Upper lobe of left lung (tissue), 4 donors: ENCODE measurements around the gene OR13J1.

Source experiments
- CTCF ChIP-seq, 6 experiments: fragments of 450-650 bp in 4 of 6; fragments of 200-600 bp in 2 of 6; sonication (generic) in 2 of 6; IDR thresholded peaks; one replicate each; pipeline ENCODE4 v1.5.1; 2016 to 2019; ENCODE audit warnings: antibody characterized with exemption in 6 of 6
- EP300 ChIP-seq, 4 donors: sonication (generic); formaldehyde crosslinking; IDR thresholded peaks; one replicate each; pipeline ENCODE4 v1.5.1; 2017; ENCODE audit warnings: antibody characterized with exemption in 4 of 4, control low read depth in 2 of 4
- POLR2A ChIP-seq, 4 donors: fragments of 450-650 bp; IDR thresholded peaks; one replicate each; pipeline ENCODE4 v1.5.1; 2016 to 2017; ENCODE audit warnings: antibody characterized with exemption in 4 of 4, mild to moderate bottlenecking in 2 of 4
- POLR2AphosphoS5 ChIP-seq, 2 donors: sonication (generic); formaldehyde crosslinking; IDR thresholded peaks; one replicate each; pipeline ENCODE4 v1.5.1; 2017; ENCODE audit warnings: antibody characterized with exemption in 2 of 2

- TF ChIP-seq CTCF (IDR thresholded peaks at IDR 0.05) (no peak), POLR2A (IDR thresholded peaks at IDR 0.05) (no peak), POLR2AphosphoS5 (IDR thresholded peaks at IDR 0.05) (no peak), EP300 (IDR thresholded peaks at IDR 0.05) (no peak)
These were observed 29.1 kb downstream of the OR13J1 start for GRCh38 chr9:35840881-35841644.
